A549 (cell line): ENCODE measurements around the gene MAN2B2. TPM values are rescaled to one million over a fixed set of nuclear protein-coding genes. Genes with fewer than 3 reads are reported as not detected.

Experiments
- ATAC-seq, 2 experiments: fragments of 200-7000 bp in 1 of 2; fragments of >200 bp in 1 of 2; cut with Nextera tagmentation in 1 of 2; cut with Tn5 transposase in 1 of 2; 3 replicates each; pipeline versions ENCODE4 v1.8.0 to v1.9.1; 2018 to 2020; ENCODE audit warnings: mild to moderate bottlenecking in 1 of 2, moderate library complexity in 1 of 2
- CTCF ChIA-PET: fragments of 300-600 bp; sonication (Branson Sonifier 250); formaldehyde crosslinking; extraction: SDS; loops from one replicate; lab custom pipeline; 2021; ENCODE audit warnings: antibody characterized with exemption, inconsistent platforms; lab: Yijun Ruan, JAX
- POLR2A ChIA-PET: fragments of 350-600 bp; formaldehyde crosslinking; extraction: SDS; loops from one replicate; lab custom pipeline; 2021; ENCODE audit warnings: antibody characterized with exemption, inconsistent platforms; lab: Yijun Ruan, JAX
- DNase-seq, 2 experiments: peaks; one replicate each; pipeline versions ENCODE4 v3.0.0 to v3.0.0-alpha.2; 2011 to 2016; ENCODE audit warnings: low read depth in 1 of 2, low spot score in 1 of 2
- FAIRE-seq: peaks from 2 replicates; lab custom pipeline; 2011; peaks lifted over from hg19 to GRCh38; lab: Jason Lieb, UNC
- H3K27ac ChIP-seq, 2 experiments: fragments of >200 bp; sonication (Bioruptor Twin); formaldehyde crosslinking; 3 replicates each; pipeline ENCODE4 v1.5.1; 2016 to 2017
- H3K4me1 ChIP-seq: fragments of >200 bp; sonication (Bioruptor Twin); formaldehyde crosslinking; 3 replicates; pipeline ENCODE4 v1.6.1; 2016
- H3K4me2 ChIP-seq: fragments of >200 bp; sonication (Bioruptor Twin); formaldehyde crosslinking; 3 replicates; pipeline ENCODE4 v1.6.1; 2016
- H3K4me3 ChIP-seq: fragments of >200 bp; sonication (Bioruptor Twin); formaldehyde crosslinking; 3 replicates; pipeline ENCODE4 v1.5.1; 2016
- H3K9me3 ChIP-seq: fragments of >200 bp; sonication (Bioruptor Twin); formaldehyde crosslinking; 3 replicates; pipeline ENCODE4 v1.6.1; 2016
- ATOH8 ChIP-seq: fragments of 250-450 bp; sonication (Bioruptor Pico); IDR thresholded peaks from 2 replicates; pipeline ENCODE4 v1.5.0; 2020; ENCODE audit warnings: low read depth, mild to moderate bottlenecking, moderate library complexity
- CBX2 ChIP-seq: fragments of 200-600 bp; sonication (generic); IDR thresholded peaks from 2 replicates; pipeline ENCODE4 v1.6.1; 2016; ENCODE audit warnings: low read depth, mild to moderate bottlenecking, borderline replicate concordance
- CBX8 ChIP-seq: fragments of 200-600 bp; sonication (generic); IDR thresholded peaks from 2 replicates; pipeline ENCODE4 v1.6.1; 2016
- E2F6 ChIP-seq: IDR thresholded peaks from 2 replicates; pipeline ENCODE4 v1.6.1; 2012; ENCODE audit warnings: low read depth, borderline replicate concordance
- GATA3 ChIP-seq: IDR thresholded peaks from 2 replicates; pipeline ENCODE4 v1.6.1; 2012; ENCODE audit warnings: borderline replicate concordance
- HES2 ChIP-seq: fragments of >200 bp; sonication (Bioruptor Twin); formaldehyde crosslinking; IDR thresholded peaks from 2 replicates; pipeline ENCODE4 v1.6.1; 2016
- HMGXB4 ChIP-seq: fragments of 250-450 bp; sonication (Bioruptor Pico); IDR thresholded peaks from 2 replicates; pipeline ENCODE4 v1.5.0; 2021; ENCODE audit warnings: mild to moderate bottlenecking, moderate library complexity, borderline replicate concordance
- HOXB5 ChIP-seq: fragments of 250-450 bp; sonication (Bioruptor Pico); IDR thresholded peaks from 2 replicates; pipeline ENCODE4 v1.5.0; 2020; ENCODE audit warnings: mild to moderate bottlenecking, moderate library complexity
- JUN ChIP-seq, 2 experiments: fragments of >200 bp; sonication (Bioruptor Twin); formaldehyde crosslinking; IDR thresholded peaks; 2 replicates in 1 of 2; 3 replicates in 1 of 2; pipeline ENCODE4 v1.6.1; 2016 to 2017
- KDM5A ChIP-seq: fragments of 200-600 bp; sonication (generic); IDR thresholded peaks from 2 replicates; pipeline ENCODE4 v1.6.1; 2016; ENCODE audit warnings: antibody characterized with exemption, mild to moderate bottlenecking
- NPAS2 ChIP-seq: fragments of 250-450 bp; sonication (Bioruptor Pico); IDR thresholded peaks from 2 replicates; pipeline ENCODE4 v1.8.0; 2022; ENCODE audit warnings: mild to moderate bottlenecking, moderate library complexity, borderline replicate concordance
- NR3C1 ChIP-seq: fragments of >200 bp; sonication (Bioruptor Twin); formaldehyde crosslinking; IDR thresholded peaks from 3 replicates; pipeline ENCODE4 v1.6.1; 2017
- PBX3 ChIP-seq: IDR thresholded peaks from 2 replicates; pipeline ENCODE4 v1.6.1; 2012
- RCOR1 ChIP-seq: fragments of 150-350 bp; IDR thresholded peaks from 2 replicates; pipeline ENCODE4 v1.6.1; 2014; ENCODE audit warnings: antibody characterized with exemption, low read length, low read depth
- TP53 ChIP-seq: fragments of 250-450 bp; sonication (Bioruptor Pico); IDR thresholded peaks from 2 replicates; pipeline ENCODE4 v1.5.0; 2021; ENCODE audit warnings: mild to moderate bottlenecking, moderate library complexity
- ZSCAN20 ChIP-seq: fragments of 250-450 bp; sonication (Bioruptor Pico); IDR thresholded peaks from 2 replicates; pipeline ENCODE4 v1.8.0; 2022; ENCODE audit warnings: mild to moderate bottlenecking, moderate library complexity
- WGBS: methylation state at CpG from one replicate; pipeline ENCODE4 v1.1.6; 2017; ENCODE audit errors: missing lambda C conversion rate; 5-methylcytosine and 5-hydroxymethylcytosine counted together
- polyA plus RNA-seq, 4 experiments: library from polyadenylated mRNA; depleted of rRNA in 3 of 4; stranded (reverse); fragments of >200 nt; fragmentation: RNase III in 1 of 4; extraction: RNeasy Plus Mini Kit Qiagen cat#74134 plus additional on column Dnase treatment in 1 of 4; gene quantifications; 2 replicates in 3 of 4; 3 replicates in 1 of 4; pipeline ENCODE4 v1.2.3, GENCODE V29; 2011 to 2017

MAN2B2 gene
- polyA plus RNA-seq, 2 of the 4 experiments (the other 2 are of a cell fraction), result 6.3 to 8.4 TPM

- TF ChIP-seq ATOH8 (CRISPR knock-in tag) (no peak), NPAS2 (CRISPR knock-in tag) (no peak), E2F6 (no peak), HMGXB4 (CRISPR knock-in tag) (no peak)
These were observed 47.7 kb upstream of the MAN2B2 start (continued) for GRCh38 chr4:6527259-6527658.

GRCh38 chr4:6527683-6528595 is 47.0 kb upstream of the MAN2B2 start:
- CTCF ChIA-PET, result interaction anchor here (1.0 to 5.7 kb wide), 2 partner anchors 18 to 200 kb away, joined by 3 to 34 read pairs; no protein-coding TSS in a partner anchor
- WGBS, result 60% methylated on average over 9 of the region's 26 CpGs
- FAIRE-seq (no peak), DNase-seq (no peak), ATAC-seq (no peak)
- no peak overlapping the region for H3K27ac ChIP-seq
- POLR2A ChIA-PET, result no interaction called here
- no peaks in the 10 kb centered on the region for H3K4me1 ChIP-seq
- TF ChIP-seq PBX3 (no peak), NR3C1 (no peak)
- no peaks in the 10 kb centered on the region for H3K9me3 ChIP-seq
- H3K4me3 ChIP-seq, result no peak overlapping the region
- no peak overlapping the region for H3K4me2 ChIP-seq

- TF ChIP-seq RCOR1 (no peak), GATA3 (no peak), PBX3 (no peak), JUN (IDR thresholded peaks at IDR 0.05) (no peak), KDM5A (no peak), ZSCAN20 (no peak), TP53 (CRISPR knock-in tag) (no peak), CBX8 (no peak), ATOH8 (CRISPR knock-in tag) (no peak), HOXB5 (CRISPR knock-in tag) (no peak), HES2 (no peak), E2F6 (no peak), CBX2 (no peak)
- Histone ChIP-seq H3K27ac (no peak overlapping the region), H3K4me2 (no peak overlapping the region), H3K4me1 (no peaks in the 10 kb centered on the region), H3K9me3 (no peaks in the 10 kb centered on the region), H3K4me3 (no peak overlapping the region)
- CTCF ChIA-PET, result interaction anchor here (1.0 to 5.7 kb wide), 2 partner anchors 17 to 202 kb away, joined by 3 to 34 read pairs; no protein-coding TSS in a partner anchor
- POLR2A ChIA-PET, result no interaction called here
- ATAC-seq (no peak), DNase-seq (no peak), FAIRE-seq (no peak)
- WGBS, result 79% methylated on average over 6 of the region's 10 CpGs
These were observed 46.0 kb upstream of the MAN2B2 start for GRCh38 chr4:6529021-6529420.
